ENCODE measurements around the gene AKAP6.

The AKAP6 gene, protein sequence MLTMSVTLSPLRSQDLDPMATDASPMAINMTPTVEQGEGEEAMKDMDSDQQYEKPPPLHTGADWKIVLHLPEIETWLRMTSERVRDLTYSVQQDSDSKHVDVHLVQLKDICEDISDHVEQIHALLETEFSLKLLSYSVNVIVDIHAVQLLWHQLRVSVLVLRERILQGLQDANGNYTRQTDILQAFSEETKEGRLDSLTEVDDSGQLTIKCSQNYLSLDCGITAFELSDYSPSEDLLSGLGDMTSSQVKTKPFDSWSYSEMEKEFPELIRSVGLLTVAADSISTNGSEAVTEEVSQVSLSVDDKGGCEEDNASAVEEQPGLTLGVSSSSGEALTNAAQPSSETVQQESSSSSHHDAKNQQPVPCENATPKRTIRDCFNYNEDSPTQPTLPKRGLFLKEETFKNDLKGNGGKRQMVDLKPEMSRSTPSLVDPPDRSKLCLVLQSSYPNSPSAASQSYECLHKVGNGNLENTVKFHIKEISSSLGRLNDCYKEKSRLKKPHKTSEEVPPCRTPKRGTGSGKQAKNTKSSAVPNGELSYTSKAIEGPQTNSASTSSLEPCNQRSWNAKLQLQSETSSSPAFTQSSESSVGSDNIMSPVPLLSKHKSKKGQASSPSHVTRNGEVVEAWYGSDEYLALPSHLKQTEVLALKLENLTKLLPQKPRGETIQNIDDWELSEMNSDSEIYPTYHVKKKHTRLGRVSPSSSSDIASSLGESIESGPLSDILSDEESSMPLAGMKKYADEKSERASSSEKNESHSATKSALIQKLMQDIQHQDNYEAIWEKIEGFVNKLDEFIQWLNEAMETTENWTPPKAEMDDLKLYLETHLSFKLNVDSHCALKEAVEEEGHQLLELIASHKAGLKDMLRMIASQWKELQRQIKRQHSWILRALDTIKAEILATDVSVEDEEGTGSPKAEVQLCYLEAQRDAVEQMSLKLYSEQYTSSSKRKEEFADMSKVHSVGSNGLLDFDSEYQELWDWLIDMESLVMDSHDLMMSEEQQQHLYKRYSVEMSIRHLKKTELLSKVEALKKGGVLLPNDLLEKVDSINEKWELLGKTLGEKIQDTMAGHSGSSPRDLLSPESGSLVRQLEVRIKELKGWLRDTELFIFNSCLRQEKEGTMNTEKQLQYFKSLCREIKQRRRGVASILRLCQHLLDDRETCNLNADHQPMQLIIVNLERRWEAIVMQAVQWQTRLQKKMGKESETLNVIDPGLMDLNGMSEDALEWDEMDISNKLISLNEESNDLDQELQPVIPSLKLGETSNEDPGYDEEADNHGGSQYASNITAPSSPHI (N-terminal part only)

DNA sequence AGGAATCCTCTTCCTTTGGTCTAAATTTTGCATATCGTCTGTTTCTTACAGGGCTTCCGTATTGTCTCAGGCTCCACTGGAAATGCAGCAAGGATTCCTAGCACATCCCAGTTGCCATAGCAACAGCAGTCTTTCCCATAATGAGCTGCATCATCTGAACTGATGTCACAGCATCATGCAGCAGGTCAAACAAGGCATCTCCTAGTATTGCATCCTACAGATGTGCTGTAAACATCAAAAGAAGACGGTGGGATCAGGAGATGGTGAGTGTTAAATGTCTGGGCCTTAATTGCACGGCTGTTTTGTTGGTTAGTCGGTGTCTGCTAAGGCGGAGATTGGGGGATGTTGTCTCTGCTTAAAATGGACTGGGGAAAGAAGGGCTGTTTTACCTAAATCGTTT, at the start of gene AKAP6:
Gene AKAP6, plus strand, starts transcription at position 153 of the 400 bp plus-strand sequence. CDS start 104,196 bp downstream, outside the sequence.
- DNase-seq (ENCODE audit: low read depth): no peak

DNA sequence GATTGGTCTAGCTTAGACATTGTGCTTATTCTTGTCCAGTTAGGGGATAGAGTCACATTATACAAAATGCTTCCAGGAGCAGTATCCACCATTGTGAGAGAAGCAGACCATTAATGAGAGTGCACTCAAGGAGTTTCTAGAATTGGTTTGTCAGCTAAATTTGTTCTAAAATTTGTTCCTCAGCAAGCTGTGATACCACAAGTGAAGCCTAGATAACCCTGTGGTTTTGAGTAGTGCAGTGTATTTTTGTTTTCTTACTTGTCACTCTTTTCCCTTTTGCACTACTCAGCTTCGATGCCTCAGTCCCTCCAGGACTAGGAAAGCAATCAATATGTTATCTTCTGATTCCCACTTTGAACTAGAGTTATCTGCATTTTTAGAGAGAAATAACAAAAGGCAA, 42.5 kb upstream of the AKAP6 start:
- DNase-seq (ENCODE audit: low read depth): no peak

DNA sequence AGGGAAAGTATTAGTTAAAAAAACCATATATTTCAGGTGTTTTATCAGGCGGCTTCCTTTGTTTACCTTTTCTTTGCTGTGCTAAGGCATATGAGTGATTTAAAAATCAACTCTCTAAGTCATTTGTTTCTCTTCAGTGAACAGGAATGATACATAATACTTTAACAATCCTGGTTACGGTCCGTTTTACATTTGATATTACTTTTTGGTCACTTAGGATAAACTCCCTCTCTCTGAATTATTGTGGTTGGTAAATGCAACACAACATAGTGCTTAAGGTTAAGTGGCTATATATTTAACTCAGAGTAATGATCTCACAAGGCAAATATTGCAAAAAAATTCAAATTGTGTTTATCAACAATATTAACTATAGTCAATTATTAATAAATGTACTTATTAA, 32.7 kb upstream of the AKAP6 start:
- no peak for DNase-seq (ENCODE audit: low read depth)

DNA sequence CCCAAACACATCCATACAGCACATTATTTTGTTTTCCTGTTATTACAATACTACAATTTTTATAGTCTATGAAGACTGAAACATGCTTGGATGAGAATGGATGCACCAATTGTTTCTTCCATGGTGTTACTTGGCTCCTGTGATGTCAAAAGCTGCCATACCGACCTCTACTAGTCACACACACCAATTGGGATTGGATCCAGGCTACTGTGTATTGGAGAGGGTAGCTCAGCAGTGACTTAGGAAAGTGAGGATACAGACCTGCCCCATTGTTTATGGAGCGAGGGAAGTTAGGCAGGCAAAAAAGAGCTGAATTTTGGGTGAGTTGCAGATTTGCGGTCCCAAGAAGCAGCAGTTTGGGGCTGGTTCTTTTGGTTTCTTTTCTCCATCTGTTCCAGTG, 30.8 kb upstream of the AKAP6 start:
- DNase-seq (ENCODE audit: low read depth): no peak

DNA sequence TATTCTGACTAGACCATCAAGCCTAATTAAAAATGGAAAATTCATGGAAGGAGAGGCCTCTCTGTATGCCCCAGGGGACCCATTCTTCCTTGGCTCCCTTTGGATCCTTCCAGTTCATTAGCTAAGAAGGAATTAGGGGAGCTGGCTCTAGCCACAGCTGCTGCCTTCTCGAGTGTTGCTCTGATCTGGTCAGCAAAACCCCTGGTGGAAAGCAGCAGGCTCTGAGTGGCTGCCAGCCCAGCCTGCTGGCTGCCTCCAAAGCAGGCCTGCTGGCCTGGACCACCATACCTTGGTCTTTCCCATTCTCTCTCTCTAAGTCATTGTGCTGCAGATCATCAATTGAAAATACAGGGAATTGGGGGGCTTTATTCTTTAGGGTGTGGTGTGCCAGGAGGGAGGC, 29.0 kb upstream of the AKAP6 start:
- no peak for DNase-seq (ENCODE audit: low read depth)

DNA sequence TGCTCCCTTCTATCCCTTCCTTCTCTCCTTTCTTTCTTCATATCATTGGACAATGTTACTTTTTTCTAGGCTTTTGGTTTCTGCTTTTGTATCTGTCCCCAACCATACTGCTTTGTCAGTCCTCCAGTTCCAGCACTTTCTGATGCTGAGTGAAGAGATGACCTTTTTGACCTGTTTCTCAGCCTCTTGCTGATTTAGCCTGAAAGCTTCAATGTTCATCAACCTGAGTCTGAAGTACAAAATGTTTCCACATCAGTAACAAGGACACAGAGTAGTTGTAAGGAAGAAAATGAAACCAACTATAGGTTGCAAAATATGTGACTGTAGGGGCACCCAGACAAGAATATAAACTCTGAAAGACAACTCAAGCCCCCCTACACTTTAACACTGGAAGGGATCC, 25.2 kb upstream of the AKAP6 start:
- no peak for DNase-seq (ENCODE audit: low read depth)

DNA sequence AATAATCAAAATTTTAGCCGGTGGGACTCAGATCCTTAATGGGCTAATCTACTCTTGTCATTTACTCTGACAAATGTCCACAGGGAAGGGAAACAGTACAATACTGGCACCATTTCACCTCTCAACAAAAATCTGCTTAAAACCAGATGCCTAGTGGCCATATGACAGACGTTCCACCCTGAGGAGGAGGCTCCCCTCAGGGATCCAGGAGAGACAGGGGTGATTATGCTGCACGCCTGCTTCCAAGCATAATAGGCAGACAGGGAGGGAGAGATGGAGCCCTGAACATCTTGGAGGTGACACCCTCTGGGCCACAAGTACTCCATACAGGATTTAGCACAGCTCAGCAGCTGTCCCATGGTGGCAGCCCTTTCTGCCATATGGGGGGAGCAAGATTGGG, 24.8 kb upstream of the AKAP6 start:
- no peak for DNase-seq (ENCODE audit: low read depth)

DNA sequence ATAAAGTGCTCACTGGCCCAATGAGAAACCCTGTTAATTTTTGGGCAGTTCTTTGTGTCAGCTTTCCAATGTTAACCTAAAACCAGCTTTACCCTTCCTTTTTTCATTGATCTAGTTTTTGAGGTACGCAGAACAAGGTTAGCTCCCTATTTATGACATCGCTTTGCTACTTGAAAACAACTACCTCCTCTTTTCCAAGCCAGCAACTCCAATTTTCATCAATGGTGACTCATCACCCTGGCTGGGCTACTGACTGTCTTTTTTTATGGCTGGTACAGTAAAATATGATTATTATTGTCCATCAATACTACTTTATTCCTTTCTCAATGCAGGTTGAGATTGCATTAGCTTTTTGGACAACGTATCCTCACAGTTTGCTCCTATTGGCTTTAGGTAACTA, 22.5 kb upstream of the AKAP6 start:
- no peak for DNase-seq (ENCODE audit: low read depth)

DNA sequence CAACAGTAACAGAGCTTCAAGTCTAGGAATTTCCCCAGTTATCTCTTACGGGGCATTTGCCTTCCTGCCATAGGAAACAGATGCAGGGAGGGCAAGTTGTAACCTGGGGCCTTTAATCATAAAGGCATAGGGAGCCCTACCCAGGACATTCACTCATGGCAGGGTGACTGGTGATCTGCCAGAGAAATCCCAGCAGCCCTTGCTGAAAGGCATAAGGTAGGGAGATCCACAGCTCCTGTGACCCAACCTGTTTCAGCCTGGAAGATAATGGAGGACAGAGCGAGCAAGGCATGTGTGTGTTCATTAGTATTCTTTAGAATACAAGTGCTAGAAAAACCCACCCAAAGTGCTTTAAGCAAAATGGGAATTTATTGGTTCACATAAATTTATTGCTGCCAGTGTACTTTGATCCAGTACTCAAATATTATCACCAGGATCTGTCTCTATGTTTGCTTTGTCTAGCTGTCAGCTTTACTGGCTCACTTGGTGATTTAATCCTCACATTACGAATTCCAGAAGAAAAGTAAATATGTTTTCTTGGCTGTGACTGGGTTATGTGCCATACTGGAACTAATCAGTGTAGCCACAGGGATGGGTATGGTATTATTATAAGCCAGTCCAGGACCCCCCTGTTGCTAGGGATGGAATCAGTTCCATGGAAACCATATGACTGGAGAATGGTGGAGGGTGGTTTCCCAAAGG, 21.1 kb upstream of the AKAP6 start:
- no peak for DNase-seq (ENCODE audit: low read depth)

DNA sequence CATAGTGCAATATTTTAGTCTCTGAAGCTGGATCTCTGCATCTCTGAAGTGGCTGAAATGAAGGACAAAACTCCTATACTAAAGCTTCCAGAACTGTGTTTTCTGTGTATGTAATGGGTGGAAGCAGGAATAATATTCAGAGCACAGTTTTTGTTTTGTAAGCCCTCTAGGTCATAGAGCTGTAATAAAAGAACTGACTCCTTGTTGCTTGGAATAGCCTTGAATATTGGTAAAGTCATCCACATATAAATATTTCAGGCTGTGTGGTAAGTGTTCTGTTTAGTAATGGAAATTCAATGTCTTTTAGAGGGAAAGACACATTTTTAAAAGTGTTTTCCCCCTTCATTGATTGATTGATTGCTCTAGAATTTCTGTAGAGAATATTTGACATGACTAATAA, 18.2 kb upstream of the AKAP6 start:
- no peak for DNase-seq (ENCODE audit: low read depth)

DNA sequence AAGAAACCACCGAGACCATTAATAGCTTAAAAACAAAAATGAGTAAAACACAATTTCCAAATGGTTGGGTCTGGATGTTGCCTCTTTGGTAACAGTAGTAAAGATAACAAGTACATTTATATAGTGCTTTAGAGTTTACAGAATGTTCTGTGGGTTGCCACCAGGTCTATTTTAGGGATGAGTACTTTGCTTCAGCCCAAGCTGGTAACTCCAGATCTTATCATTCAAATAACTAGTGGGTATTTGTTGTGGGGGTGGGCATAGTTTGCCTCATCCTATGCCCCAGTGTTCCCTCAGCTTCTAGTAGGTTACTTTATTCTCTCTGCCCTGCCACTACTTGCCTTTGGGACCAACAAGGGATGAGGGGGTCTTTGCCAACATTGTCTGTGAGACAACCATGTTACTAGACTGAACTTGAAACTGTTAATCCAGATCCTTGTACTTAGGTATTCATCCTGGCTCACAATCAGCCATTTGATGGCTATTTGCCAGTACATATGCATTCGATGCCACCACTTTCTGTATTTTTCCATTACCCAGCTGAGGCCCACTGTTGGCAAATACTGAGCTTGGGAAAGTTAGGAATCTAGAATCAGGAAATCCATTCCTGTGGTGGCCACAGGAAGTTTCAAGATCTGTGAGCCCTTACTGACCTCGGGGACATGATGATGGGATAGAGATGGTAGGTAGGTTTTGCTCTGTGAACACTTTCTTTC, 17.6 kb upstream of the AKAP6 start:
- no peak for DNase-seq (ENCODE audit: low read depth)

DNA sequence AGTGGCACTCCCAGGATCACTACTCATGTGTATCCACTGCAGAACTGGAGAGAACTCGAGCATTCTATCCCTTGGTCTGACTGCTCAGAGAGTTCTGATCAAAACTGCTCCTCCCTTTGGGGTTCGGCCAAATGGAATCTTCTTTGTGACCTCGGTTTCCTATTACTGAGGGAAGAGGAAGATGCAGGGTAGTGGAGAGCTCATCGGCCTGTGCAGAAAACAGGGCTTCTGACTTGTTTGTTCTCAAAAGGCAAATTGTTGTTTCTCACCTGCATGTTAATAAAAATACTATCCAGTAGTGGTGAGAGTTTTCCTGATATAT, 17.1 kb upstream of the AKAP6 start:
- no peak for DNase-seq (ENCODE audit: low read depth)

DNA sequence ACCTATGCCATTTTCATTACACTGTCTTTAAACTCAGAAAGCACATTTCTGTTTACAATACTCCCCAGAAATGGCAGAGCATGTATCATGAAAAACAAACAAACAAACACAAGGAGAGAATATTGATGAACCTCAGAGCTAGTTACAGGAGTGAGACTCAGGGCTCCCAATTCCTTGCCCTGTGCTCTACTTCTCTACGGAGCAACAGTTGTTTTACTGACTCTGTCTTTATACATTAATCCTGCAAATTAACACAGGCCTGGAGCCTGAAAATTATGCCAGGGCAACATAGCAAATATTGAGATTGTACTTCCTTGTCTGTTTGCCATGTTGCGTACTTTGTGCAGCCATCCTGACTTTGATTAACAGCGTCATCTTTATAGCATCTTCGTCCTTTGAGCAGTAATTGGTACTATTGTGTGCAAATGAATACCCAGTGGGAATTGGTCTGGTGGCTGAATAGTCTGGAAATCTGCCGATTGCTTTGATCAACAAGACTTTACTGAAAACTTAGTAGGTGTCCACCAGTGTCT, 15.2 kb upstream of the AKAP6 start:
- no peak for DNase-seq (ENCODE audit: low read depth)

DNA sequence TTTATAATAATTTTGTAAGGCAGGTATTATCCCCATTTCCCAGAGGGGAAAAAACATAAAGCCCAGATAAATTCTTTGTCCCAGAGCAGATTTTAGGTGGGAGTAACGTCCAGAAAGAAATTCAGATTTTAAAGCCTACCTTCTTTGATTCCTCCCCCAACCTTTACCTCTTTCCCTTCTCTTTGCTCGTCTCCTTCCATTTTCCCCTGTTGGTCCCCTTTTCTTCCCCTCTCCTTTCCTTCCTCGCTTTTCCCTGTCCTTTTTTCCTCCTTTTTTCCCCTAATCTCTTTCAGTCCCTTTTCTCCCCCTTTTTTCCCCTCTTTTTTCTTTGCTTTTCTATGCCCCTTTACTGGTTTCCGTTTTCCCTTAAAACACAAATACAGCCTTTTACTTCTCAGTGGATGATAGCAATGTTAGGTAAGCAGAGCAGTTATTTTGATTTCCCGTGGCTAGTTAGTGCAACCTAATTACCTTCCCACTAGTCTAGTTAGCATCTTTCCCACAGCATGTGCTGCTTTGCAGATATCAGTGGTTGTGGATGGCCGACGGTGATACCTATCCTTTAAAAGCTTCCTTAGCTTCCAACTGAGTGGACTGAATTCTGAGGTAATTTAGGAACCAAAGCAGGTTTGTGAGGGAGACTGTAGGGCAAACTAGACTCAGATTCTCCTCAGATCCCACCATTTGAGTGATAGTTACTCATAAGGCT, 10.9 kb upstream of the AKAP6 start:
- DNase-seq (ENCODE audit: low read depth): no peak

DNA sequence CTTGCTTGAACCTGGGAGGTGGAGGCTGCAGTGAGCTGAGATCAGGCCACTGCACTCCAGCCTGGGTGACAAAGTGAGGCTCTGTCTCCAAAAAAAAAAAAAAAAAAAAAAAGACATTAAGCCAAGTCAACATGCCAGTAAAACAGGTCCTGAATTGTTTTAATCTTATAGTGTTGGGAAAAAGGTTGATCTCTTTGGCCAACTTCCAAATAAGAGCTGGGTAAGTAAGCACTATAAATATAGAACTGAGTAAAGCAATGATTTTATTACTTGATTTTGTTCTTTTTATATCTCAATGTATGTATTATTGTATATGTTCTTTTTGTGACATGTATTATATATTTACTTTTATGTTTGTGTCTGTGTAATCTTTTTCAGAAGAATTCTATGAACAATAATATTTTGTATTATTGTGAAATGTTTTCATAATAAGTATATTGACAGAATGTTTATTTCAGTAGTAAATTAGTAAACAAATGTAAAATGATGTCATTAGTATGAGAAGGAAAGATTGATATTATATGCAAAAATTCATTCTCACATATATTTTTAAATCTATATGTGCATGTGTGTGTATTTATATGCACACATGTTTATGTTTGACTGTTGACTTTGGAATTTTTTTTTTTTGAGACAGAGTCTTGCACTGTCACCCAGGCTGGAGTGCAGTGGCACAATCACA, 9.6 kb upstream of the AKAP6 start:
- no peak for DNase-seq (ENCODE audit: low read depth)

DNA sequence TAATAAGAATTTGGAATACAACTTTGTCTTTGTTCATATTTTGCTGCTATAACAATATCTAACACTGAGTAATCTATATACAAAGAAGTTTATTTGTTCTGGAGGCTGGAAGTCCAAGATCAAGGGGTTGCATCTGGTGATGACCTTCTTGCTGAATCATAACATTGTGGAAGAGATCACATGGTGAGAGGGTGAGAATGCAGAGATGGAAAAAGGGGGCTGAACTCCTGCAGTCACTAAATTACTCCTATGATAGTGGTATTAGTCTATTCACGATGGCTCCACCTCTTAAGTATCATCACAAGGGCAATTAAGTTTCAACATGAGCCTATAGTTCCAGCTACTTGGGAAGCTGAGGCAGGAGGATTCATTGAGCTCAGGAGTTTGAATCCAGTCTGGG, 4.5 kb upstream of the AKAP6 start:
- no peak for DNase-seq (ENCODE audit: low read depth)

DNA sequence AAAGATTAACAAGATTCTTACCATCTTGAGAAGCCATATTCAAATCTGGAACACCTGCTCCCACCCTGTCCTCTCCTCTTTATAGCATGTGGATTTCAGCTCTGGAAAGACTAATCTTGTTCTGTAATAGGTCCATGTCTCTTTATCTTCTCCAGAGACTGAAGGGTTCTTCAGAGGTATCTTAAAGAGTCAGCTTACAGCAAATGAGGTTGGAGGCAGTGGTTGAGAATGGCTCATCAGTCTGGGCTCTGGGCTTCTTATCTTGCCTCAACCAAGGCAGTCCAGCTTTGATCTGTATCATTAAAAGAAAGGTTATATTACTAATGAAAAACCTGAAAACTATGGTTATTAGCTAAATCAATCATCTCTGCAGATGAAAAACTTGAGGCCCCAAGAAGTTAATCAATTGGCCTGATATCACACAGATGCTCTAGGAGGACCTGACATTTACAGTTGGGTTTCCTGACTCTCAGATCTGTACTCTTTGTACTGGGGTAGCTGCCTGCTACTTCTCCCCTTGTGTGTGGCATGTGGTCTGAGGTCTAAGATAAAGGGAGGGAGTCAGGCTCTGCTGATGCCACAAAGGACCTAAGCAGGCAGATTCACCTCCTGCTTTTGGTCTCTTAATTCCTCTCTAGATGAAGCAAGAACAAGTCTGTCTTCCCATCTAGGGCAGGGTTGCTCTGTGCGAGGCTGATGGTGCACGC, 1.7 kb upstream of the AKAP6 start:
- DNase-seq (ENCODE audit: low read depth): no peak

DNA sequence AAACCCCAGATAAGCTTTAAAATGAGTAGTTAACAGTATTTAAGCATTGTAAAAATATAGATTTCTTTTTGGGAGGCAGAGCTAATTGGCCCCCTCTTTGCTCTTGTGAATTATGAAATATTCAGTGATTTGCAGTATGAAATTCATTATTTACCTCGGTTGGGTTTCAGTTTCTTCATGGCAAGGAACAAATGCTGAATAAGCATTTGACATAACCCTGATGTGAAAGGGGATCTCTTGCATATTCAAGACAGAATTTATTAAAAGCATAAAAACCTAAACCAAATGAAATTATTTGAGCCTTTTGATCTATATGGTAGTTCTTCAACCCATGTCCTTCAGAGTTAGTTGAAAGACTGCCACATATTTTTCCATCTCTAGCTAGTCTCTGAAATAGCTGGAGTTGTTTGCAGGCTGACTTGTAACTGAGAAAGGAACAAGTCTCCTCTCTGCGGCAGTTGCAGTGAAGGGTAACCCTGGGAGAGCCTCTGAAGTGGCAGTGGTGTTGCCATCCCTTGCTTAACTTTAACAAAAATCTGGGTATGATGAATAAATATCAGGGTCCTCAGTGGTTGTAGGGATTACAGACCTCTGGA, 690 bp downstream of the AKAP6 start:
- DNase-seq (ENCODE audit: low read depth): no peak
